LNCAP (cell line): ENCODE data around the gene EEFSEC.

Source experiments
- CTCF ChIP-seq: fragments of 450-650 bp; IDR thresholded peaks from 2 replicates; pipeline ENCODE4 v1.5.1; 2017; ENCODE audit warnings: mild to moderate bottlenecking

The EEFSEC gene

GRCh38 chr3:128369881-128370642, 216.8 kb downstream of the EEFSEC start:
- TF ChIP-seq CTCF = no peak; the same call in 1 of the 2 replicates

- no peak for TF ChIP-seq CTCF
These were observed 219.0 kb downstream of the EEFSEC start for GRCh38 chr3:128372281-128372680.

- no peak for TF ChIP-seq CTCF
These were observed 219.6 kb downstream of the EEFSEC start for GRCh38 chr3:128372707-128373533.

GRCh38 chr3:128374746-128375445, 221.6 kb downstream of the EEFSEC start:
- TF ChIP-seq CTCF = no peak

GRCh38 chr3:128376516-128376915, 223.2 kb downstream of the EEFSEC start:
- no peak for TF ChIP-seq CTCF

GRCh38 chr3:128378631-128379347, 225.5 kb downstream of the EEFSEC start:
- TF ChIP-seq CTCF = no peak
